Middle frontal gyrus (tissue), 1 donor: Measurements from ENCODE around the gene PRKAR1A.
"Not testable (repeated sequence)": the region's sequence is repeated elsewhere in the genome, so short reads cannot be mapped to it uniquely, and the experiment has no call there.

Experiments
- DNase-seq: peaks from one replicate; pipeline ENCODE4 v3.0.0-alpha.2; 2015; ENCODE audit warnings: low spot score; ENCODE audit errors: extremely low spot score

Gene PRKAR1A

GRCh38 chr17:68512247-68512959, at the start of gene PRKAR1A:
Gene PRKAR1A (plus strand): TSS chr17:68512430. CDS start chr17:68515400, 2,970 bp downstream.
- peak; percentile 97 for DNase-seq

GRCh38 chr17:68463211-68464019, 48.8 kb upstream of the PRKAR1A start:
- DNase-seq: no peak

- DNase-seq: no peak
These were observed 43.9 kb upstream of the PRKAR1A start for GRCh38 chr17:68468334-68468733.

GRCh38 chr17:68468788-68469187, 43.4 kb upstream of the PRKAR1A start:
- DNase-seq: no peak

- DNase-seq: no peak
These were observed 41.3 kb upstream of the PRKAR1A start for GRCh38 chr17:68470961-68471360.

GRCh38 chr17:68480885-68481284, 31.3 kb upstream of the PRKAR1A start:
- DNase-seq: no peak

- DNase-seq: no peak
These were observed 29.6 kb upstream of the PRKAR1A start for GRCh38 chr17:68482576-68483041.

- no peak for DNase-seq
These were observed 27.8 kb upstream of the PRKAR1A start for GRCh38 chr17:68484458-68484857.

- no peak for DNase-seq
These were observed 22.3 kb upstream of the PRKAR1A start for GRCh38 chr17:68489919-68490318.

- DNase-seq: no peak
These were observed 20.6 kb upstream of the PRKAR1A start for GRCh38 chr17:68491381-68492231.

- not testable (repeated sequence) for DNase-seq
These were observed 19.7 kb upstream of the PRKAR1A start for GRCh38 chr17:68492394-68493054.

GRCh38 chr17:68495081-68495480, 17.1 kb upstream of the PRKAR1A start:
- DNase-seq: no peak

GRCh38 chr17:68497885-68498319, 14.3 kb upstream of the PRKAR1A start:
- DNase-seq: no peak

GRCh38 chr17:68498479-68499326, 13.5 kb upstream of the PRKAR1A start:
- no peak for DNase-seq

GRCh38 chr17:68499587-68499986, 12.6 kb upstream of the PRKAR1A start:
- no peak for DNase-seq

- DNase-seq: no peak
These were observed 11.2 kb upstream of the PRKAR1A start for GRCh38 chr17:68501074-68501473.

- no peak for DNase-seq
These were observed 6.3 kb upstream of the PRKAR1A start for GRCh38 chr17:68505951-68506350.

GRCh38 chr17:68507576-68507975, 4.7 kb upstream of the PRKAR1A start:
- no peak for DNase-seq

GRCh38 chr17:68509141-68510057, 2.8 kb upstream of the PRKAR1A start:
- no peak for DNase-seq
